Body of pancreas (tissue), 4 donors: ENCODE measurements around the gene SPEF2. TPM values are rescaled to one million over a fixed set of nuclear protein-coding genes. Genes with fewer than 3 reads are reported as not detected.

Experiments
- ATAC-seq: fragments of 150-250 bp; one replicate; pipeline ENCODE4 v1.9.1; 2016
- DNase-seq, 4 donors: peaks; one replicate each; pipeline ENCODE4 v3.0.0-alpha.2; 2019
- H3K27ac ChIP-seq, 4 donors: fragments of 200-600 bp; sonication (generic); 1 replicate in 3 of 4; 2 replicates in 1 of 4; pipeline versions ENCODE4 v1.5.1 to v1.6.1; 2016 to 2019; ENCODE audit warnings: mild to moderate bottlenecking in 1 of 4, mixed read lengths in 1 of 4, moderate library complexity in 1 of 4
- H3K27me3 ChIP-seq, 2 donors: fragments of 200-600 bp; sonication (generic); one replicate each; pipeline ENCODE4 v1.6.0; 2016; ENCODE audit warnings: mild to moderate bottlenecking in 1 of 2
- H3K36me3 ChIP-seq, 2 donors: fragments of 200-600 bp; sonication (generic); replicated peaks in 1 of 2; 2 replicates each; pipeline ENCODE4 v1.5.1; 2016; ENCODE audit warnings: low read depth in 2 of 2; ENCODE audit not compliant: insufficient read depth in 1 of 2
- H3K4me1 ChIP-seq: fragments of 200-600 bp; sonication (generic); one replicate; pipeline ENCODE4 v1.6.0; 2016
- H3K4me3 ChIP-seq, 2 donors: fragments of 200-600 bp; sonication (generic); 1 replicate in 1 of 2; 2 replicates in 1 of 2; pipeline ENCODE4 v1.5.1; 2016 to 2019
- H3K9me3 ChIP-seq, 3 donors: fragments of 200-600 bp; sonication (generic); 1 replicate in 2 of 3; 2 replicates in 1 of 3; pipeline ENCODE4 v1.5.1; 2016
- POLR2A ChIP-seq, 3 donors: fragments of 450-650 bp; IDR thresholded peaks; one replicate each; pipeline ENCODE4 v1.6.1; 2016; ENCODE audit warnings: antibody characterized with exemption in 3 of 3, mild to moderate bottlenecking in 2 of 3
- WGBS, 2 donors: methylation state at CpG; one replicate each; pipeline ENCODE4 v1.1.5; 2017; 5-methylcytosine and 5-hydroxymethylcytosine counted together
- intact Hi-C: fragments of 100-400 bp; cut with DNase I; formaldehyde crosslinking; loops from one replicate; pipeline ENCODE4 v1.15.1; 2023
- total RNA-seq, 2 donors: library from RNA; depleted of rRNA; stranded (reverse); fragments of >200 nt; gene quantifications; one replicate each; pipeline ENCODE4 v1.1.0, GENCODE V29; 2016
- TF ChIP-seq, protein P1 (sequence below), 7 experiments: fragments of 450-650 bp in 4 of 7; fragments of 200-600 bp in 3 of 7; sonication (generic) in 3 of 7; IDR thresholded peaks; one replicate each; pipeline ENCODE4 v1.5.1; 2016 to 2019; ENCODE audit warnings: antibody characterized with exemption in 7 of 7

SPEF2 gene, protein sequence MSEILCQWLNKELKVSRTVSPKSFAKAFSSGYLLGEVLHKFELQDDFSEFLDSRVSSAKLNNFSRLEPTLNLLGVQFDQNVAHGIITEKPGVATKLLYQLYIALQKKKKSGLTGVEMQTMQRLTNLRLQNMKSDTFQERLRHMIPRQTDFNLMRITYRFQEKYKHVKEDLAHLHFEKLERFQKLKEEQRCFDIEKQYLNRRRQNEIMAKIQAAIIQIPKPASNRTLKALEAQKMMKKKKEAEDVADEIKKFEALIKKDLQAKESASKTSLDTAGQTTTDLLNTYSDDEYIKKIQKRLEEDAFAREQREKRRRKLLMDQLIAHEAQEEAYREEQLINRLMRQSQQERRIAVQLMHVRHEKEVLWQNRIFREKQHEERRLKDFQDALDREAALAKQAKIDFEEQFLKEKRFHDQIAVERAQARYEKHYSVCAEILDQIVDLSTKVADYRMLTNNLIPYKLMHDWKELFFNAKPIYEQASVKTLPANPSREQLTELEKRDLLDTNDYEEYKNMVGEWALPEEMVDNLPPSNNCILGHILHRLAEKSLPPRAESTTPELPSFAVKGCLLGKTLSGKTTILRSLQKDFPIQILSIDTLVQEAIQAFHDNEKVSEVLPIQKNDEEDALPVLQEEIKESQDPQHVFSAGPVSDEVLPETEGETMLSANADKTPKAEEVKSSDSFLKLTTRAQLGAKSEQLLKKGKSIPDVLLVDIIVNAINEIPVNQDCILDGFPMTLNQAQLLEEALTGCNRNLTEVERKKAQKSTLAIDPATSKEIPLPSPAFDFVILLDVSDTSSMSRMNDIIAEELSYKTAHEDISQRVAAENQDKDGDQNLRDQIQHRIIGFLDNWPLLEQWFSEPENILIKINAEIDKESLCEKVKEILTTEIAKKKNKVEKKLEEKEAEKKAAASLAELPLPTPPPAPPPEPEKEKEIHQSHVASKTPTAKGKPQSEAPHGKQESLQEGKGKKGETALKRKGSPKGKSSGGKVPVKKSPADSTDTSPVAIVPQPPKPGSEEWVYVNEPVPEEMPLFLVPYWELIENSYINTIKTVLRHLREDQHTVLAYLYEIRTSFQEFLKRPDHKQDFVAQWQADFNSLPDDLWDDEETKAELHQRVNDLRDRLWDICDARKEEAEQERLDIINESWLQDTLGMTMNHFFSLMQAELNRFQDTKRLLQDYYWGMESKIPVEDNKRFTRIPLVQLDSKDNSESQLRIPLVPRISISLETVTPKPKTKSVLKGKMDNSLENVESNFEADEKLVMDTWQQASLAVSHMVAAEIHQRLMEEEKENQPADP (N-terminal part only)
- 10 to 100 TPM in 1 of 2 donors, 1 to 10 TPM in 1; 6.3 to 11.4 TPM for total RNA-seq

- Histone ChIP-seq H3K36me3 (no peaks in the 10 kb centered on the region), H3K27me3 (no peaks in the 10 kb centered on the region), H3K4me3 (peak within 1 kb of the TSS; percentile 61 to 84), H3K9me3 (no peaks in the 10 kb centered on the region), H3K27ac (peak within 1 kb of the TSS; percentile 17 to 77 (median 66)), H3K4me1 (peaks cover 9% of the 10 kb centered on the region)
- 2 to 9% methylated on average over 28 to 55 of the region's 55 CpGs for WGBS, 2 donors
- DNase-seq, result peak; percentile 89 to 93 (median 90)
- TF ChIP-seq, protein P1, sequence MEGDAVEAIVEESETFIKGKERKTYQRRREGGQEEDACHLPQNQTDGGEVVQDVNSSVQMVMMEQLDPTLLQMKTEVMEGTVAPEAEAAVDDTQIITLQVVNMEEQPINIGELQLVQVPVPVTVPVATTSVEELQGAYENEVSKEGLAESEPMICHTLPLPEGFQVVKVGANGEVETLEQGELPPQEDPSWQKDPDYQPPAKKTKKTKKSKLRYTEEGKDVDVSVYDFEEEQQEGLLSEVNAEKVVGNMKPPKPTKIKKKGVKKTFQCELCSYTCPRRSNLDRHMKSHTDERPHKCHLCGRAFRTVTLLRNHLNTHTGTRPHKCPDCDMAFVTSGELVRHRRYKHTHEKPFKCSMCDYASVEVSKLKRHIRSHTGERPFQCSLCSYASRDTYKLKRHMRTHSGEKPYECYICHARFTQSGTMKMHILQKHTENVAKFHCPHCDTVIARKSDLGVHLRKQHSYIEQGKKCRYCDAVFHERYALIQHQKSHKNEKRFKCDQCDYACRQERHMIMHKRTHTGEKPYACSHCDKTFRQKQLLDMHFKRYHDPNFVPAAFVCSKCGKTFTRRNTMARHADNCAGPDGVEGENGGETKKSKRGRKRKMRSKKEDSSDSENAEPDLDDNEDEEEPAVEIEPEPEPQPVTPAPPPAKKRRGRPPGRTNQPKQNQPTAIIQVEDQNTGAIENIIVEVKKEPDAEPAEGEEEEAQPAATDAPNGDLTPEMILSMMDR (IDR thresholded peaks at IDR 0.05), result peak; percentile 72 to 96 (median 90)
- peak in 2 of 3 donors; percentile 33 to 60 for TF ChIP-seq POLR2A (IDR thresholded peaks at IDR 0.05)
- intact Hi-C loops, result no loop called here
- ATAC-seq, result peak; percentile 99
Observed at GRCh38 chr5:35617435-35618303, at the start of gene SPEF2. TSS of gene SPEF2 (plus strand) at chr5:35617863. CDS start at chr5:35617998, 135 bp downstream.

DNA sequence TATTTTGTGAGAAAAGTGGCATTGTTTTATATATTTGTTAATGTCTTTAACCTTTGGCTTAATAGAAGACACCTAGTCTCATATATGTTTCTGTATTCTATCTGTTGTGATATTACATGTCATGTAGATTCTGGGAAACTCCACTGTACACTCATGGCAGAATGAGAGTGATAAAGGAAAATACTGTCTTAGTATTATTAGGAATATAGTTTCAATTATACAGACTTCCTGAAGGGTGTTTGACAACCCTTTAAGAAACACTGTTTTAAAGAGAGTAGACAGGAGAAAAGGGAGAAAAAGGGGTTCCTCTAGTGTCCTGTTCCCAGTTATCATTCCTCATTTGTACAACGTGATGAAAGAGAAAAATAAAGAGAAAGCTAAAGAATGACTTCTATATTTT, 42.1 kb upstream of the SPEF2 start:
- DNase-seq, result no peak
- intact Hi-C loops, result no loop called here
- no peak overlapping the region for H3K4me3 ChIP-seq
- no peaks in the 10 kb centered on the region for H3K27me3 ChIP-seq
- H3K36me3 ChIP-seq, result no peaks in the 10 kb centered on the region
- no peak for ATAC-seq
- WGBS, 2 donors, result 47 to 58% methylated on average over 1 of the region's 1 CpG
- H3K27ac ChIP-seq, result no peak overlapping the region
- TF ChIP-seq POLR2A (IDR thresholded peaks at IDR 0.05), result no peak
- TF ChIP-seq, protein P1 (IDR thresholded peaks at IDR 0.05), result no peak
- H3K4me1 ChIP-seq, result no peaks in the 10 kb centered on the region
- no peaks in the 10 kb centered on the region for H3K9me3 ChIP-seq

DNA sequence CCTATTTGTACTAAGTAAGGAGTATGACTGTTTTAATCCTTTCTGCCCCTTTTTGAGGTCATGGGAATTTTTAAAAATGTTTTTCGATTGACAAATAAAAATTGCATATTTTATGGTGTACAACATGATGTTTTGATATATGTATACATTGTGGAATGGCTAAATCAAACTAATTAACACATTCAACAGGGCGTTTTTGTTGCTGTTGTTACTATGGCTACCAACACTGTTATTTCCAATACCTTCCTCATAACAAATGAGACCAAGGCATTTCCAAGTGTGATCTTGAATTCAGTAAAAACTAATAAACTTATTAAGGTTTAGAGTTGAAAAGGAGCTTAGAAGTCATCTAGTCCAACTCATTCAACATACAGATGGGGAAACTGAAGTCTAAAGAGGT, 30.2 kb upstream of the SPEF2 start:
- no peaks in the 10 kb centered on the region for H3K27me3 ChIP-seq
- H3K9me3 ChIP-seq, result no peaks in the 10 kb centered on the region
- 35 to 49% methylated on average over 2 of the region's 2 CpGs for WGBS, 2 donors
- TF ChIP-seq, protein P1 (IDR thresholded peaks at IDR 0.05), result no peak
- no peak for TF ChIP-seq POLR2A (IDR thresholded peaks at IDR 0.05)
- H3K4me1 ChIP-seq, result no peaks in the 10 kb centered on the region
- no peaks in the 10 kb centered on the region for H3K36me3 ChIP-seq
- H3K27ac ChIP-seq, result no peak overlapping the region
- DNase-seq, result no peak
- intact Hi-C loops, result no loop called here
- no peak for ATAC-seq
- no peak overlapping the region for H3K4me3 ChIP-seq

DNA sequence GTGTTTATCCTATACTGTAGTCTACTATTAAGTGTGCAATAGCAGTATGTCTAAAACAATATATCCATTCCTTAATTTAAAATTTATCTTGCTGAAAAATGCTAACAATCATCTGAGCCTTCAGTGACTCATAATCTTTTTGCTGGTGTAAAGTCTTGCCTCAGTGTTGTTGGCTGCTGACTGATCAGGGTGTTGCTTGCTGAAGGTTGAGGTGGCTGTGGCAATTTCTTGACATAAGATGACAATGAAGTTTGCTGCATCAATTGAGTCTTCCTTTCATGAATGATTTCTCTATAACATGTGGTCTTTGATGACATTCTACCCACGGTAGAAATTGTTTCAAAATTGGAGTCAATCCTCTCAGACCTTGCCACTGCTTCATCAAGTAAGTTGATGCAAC, 24.3 kb upstream of the SPEF2 start:
- intact Hi-C loops, result no loop called here
- Histone ChIP-seq H3K9me3 (no peaks in the 10 kb centered on the region), H3K4me3 (no peak overlapping the region), H3K36me3 (no peaks in the 10 kb centered on the region), H3K4me1 (no peaks in the 10 kb centered on the region), H3K27me3 (no peaks in the 10 kb centered on the region), H3K27ac (no peak overlapping the region)
- 21 to 26% methylated on average over 1 of the region's 1 CpG for WGBS, 2 donors
- ATAC-seq (no peak), DNase-seq (no peak)
- TF ChIP-seq, protein P1 (IDR thresholded peaks at IDR 0.05), result no peak
- TF ChIP-seq POLR2A (IDR thresholded peaks at IDR 0.05), result no peak
